OCI-LY1 (cell line): ENCODE data around the gene ANKRD13B.

Experiments
- H2AFZ ChIP-seq: fragments of 200-600 bp; sonication (generic), shearing (Covaris generic); 2 replicates; pipeline ENCODE4 v1.6.0; 2014; ENCODE audit warnings: antibody characterized with exemption, mild to moderate bottlenecking, low read length
- H3F3A ChIP-seq: fragments of 200-600 bp; sonication (generic), shearing (Covaris generic); 2 replicates; pipeline ENCODE4 v1.6.0; 2014; ENCODE audit warnings: mild to moderate bottlenecking, antibody characterized with exemption, low read length, moderate library complexity; ENCODE audit not compliant: insufficient read depth
- H3K27ac ChIP-seq: fragments of 200-600 bp; sonication (generic); 2 replicates; pipeline ENCODE4 v1.5.1; 2014; ENCODE audit warnings: low read length, mixed run types, mild to moderate bottlenecking, low read depth; ENCODE audit not compliant: poor library complexity, severe bottlenecking
- H3K27me3 ChIP-seq: fragments of 200-600 bp; sonication (generic); 2 replicates; pipeline ENCODE4 v1.6.0; 2014; ENCODE audit warnings: antibody characterized with exemption, mild to moderate bottlenecking, low read length, moderate library complexity; ENCODE audit not compliant: insufficient read depth
- H3K36me3 ChIP-seq: fragments of 200-600 bp; sonication (generic); 2 replicates; pipeline ENCODE4 v1.6.1; 2014; ENCODE audit warnings: mild to moderate bottlenecking, antibody characterized with exemption, low read length, moderate library complexity, mixed read lengths; ENCODE audit not compliant: insufficient read depth
- H3K4me1 ChIP-seq: fragments of 200-600 bp; sonication (generic); 2 replicates; pipeline ENCODE4 v1.5.1; 2014; ENCODE audit warnings: mild to moderate bottlenecking, low read length, moderate library complexity; ENCODE audit not compliant: insufficient read depth, severe bottlenecking
- H3K4me2 ChIP-seq: fragments of 200-600 bp; sonication (generic), shearing (Covaris generic); 2 replicates; pipeline ENCODE4 v1.6.1; 2014; ENCODE audit warnings: low read length
- H3K4me3 ChIP-seq: fragments of 200-600 bp; sonication (generic); 2 replicates; pipeline ENCODE4 v1.5.1; 2014; ENCODE audit warnings: low read length, low read depth, mild to moderate bottlenecking, mixed read lengths; ENCODE audit not compliant: poor library complexity, severe bottlenecking
- H3K79me2 ChIP-seq: fragments of 200-600 bp; shearing (Covaris generic); 2 replicates; pipeline ENCODE4 v1.6.1; 2016; ENCODE audit warnings: mixed run types, low read length, mixed read lengths; ENCODE audit not compliant: insufficient read depth
- H3K9ac ChIP-seq: fragments of 200-600 bp; sonication (generic), shearing (Covaris generic); 2 replicates; pipeline ENCODE4 v1.6.1; 2014; ENCODE audit warnings: mild to moderate bottlenecking, low read length, mixed read lengths
- H3K9me2 ChIP-seq: fragments of 200-600 bp; sonication (generic), shearing (Covaris generic); 2 replicates; pipeline ENCODE4 v1.6.1; 2014; ENCODE audit warnings: low read depth, mild to moderate bottlenecking, low read length, mixed read lengths
- H3K9me3 ChIP-seq: fragments of 200-600 bp; shearing (Covaris generic); 2 replicates; pipeline ENCODE4 v1.6.1; 2014; ENCODE audit warnings: low read length, mixed read lengths
- H4K20me1 ChIP-seq: fragments of 200-600 bp; sonication (generic), shearing (Covaris generic); 2 replicates; pipeline ENCODE4 v1.6.0; 2016; ENCODE audit warnings: mild to moderate bottlenecking, low read length; ENCODE audit not compliant: insufficient read depth
- EZH2 ChIP-seq: fragments of 200-600 bp; sonication (generic), shearing (Covaris generic); IDR thresholded peaks from 2 replicates; pipeline ENCODE4 v1.8.0; 2017; ENCODE audit warnings: borderline replicate concordance, mixed run types, mild to moderate bottlenecking, antibody characterized with exemption, low read length, moderate library complexity, mixed read lengths
- TF ChIP-seq, protein P1 (sequence below): fragments of 200-600 bp; sonication (generic), shearing (Covaris generic); IDR thresholded peaks from 2 replicates; pipeline ENCODE4 v1.5.1; 2017; ENCODE audit warnings: mild to moderate bottlenecking, antibody characterized with exemption, low read length, moderate library complexity, mixed read lengths

Gene ANKRD13B

DNA sequence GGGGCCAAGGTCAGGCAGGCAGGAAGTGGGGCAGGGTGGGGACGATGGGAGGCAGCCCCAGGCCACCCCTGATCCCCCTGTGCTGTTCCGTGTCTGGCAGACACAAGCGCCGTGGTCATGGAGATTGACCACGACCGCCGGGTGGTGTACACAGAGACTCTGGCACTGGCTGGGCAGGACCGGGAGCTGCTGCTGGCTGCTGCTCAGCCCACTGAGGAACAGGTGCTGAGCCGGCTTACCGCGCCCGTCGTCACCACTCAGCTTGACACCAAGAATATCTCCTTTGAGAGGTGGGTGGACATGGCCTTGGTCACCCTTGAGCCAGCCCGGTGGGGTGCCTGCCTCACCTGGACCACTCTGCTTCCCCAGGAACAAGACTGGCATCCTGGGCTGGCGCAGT lies 16.1 kb downstream of the ANKRD13B start:
- Histone ChIP-seq H3K27me3 (no peaks in the 10 kb centered on the region; the same call in 1 of the 2 replicates), H3K4me3 (no peak overlapping the region), H3K9ac (no peak overlapping the region), H3F3A (no peaks in the 10 kb centered on the region), H3K4me1 (peaks cover 36% of the 10 kb centered on the region), H4K20me1 (no peaks in the 10 kb centered on the region), H2AFZ (no peak overlapping the region), H3K9me3 (no peaks in the 10 kb centered on the region), H3K9me2 (no peaks in the 10 kb centered on the region), H3K27ac (no peak overlapping the region), H3K4me2 (peak overlapping the region; percentile 42), H3K36me3 (no peaks in the 10 kb centered on the region), H3K79me2 (no peaks in the 10 kb centered on the region)
- TF ChIP-seq EZH2, result no peak
- TF ChIP-seq, protein P1, sequence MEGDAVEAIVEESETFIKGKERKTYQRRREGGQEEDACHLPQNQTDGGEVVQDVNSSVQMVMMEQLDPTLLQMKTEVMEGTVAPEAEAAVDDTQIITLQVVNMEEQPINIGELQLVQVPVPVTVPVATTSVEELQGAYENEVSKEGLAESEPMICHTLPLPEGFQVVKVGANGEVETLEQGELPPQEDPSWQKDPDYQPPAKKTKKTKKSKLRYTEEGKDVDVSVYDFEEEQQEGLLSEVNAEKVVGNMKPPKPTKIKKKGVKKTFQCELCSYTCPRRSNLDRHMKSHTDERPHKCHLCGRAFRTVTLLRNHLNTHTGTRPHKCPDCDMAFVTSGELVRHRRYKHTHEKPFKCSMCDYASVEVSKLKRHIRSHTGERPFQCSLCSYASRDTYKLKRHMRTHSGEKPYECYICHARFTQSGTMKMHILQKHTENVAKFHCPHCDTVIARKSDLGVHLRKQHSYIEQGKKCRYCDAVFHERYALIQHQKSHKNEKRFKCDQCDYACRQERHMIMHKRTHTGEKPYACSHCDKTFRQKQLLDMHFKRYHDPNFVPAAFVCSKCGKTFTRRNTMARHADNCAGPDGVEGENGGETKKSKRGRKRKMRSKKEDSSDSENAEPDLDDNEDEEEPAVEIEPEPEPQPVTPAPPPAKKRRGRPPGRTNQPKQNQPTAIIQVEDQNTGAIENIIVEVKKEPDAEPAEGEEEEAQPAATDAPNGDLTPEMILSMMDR, result no peak

DNA sequence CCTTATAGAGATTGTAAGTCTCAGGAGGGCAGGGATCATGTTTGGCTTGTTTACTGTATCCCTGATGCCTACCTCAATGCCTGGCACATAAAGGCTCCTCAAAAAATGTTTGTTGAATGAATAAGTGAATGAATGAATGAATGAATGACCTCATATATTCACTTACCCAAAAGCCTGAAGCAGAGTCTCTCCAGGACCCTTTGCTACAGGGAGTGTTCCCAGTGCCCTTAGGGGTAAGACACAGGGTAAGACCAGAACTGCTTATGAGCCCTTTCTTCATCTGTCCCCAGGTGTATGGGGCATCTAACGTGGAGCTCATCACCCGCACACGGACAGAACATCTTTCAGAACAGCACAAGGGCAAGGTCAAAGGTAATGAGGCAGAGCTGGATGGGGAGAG lies 17.5 kb downstream of the ANKRD13B start:
- Histone ChIP-seq H3K27me3 (no peaks in the 10 kb centered on the region; the same call in 1 of the 2 replicates), H4K20me1 (no peaks in the 10 kb centered on the region), H3K4me1 (peaks cover 48% of the 10 kb centered on the region), H3K9me3 (no peaks in the 10 kb centered on the region), H3K9ac (no peak overlapping the region), H3K4me2 (no peak overlapping the region), H3K4me3 (no peak overlapping the region), H3F3A (no peaks in the 10 kb centered on the region), H3K79me2 (no peaks in the 10 kb centered on the region), H3K9me2 (no peaks in the 10 kb centered on the region), H3K27ac (no peak overlapping the region), H3K36me3 (no peaks in the 10 kb centered on the region), H2AFZ (no peak overlapping the region)
- TF ChIP-seq EZH2, result no peak
- TF ChIP-seq, protein P1, result no peak

DNA sequence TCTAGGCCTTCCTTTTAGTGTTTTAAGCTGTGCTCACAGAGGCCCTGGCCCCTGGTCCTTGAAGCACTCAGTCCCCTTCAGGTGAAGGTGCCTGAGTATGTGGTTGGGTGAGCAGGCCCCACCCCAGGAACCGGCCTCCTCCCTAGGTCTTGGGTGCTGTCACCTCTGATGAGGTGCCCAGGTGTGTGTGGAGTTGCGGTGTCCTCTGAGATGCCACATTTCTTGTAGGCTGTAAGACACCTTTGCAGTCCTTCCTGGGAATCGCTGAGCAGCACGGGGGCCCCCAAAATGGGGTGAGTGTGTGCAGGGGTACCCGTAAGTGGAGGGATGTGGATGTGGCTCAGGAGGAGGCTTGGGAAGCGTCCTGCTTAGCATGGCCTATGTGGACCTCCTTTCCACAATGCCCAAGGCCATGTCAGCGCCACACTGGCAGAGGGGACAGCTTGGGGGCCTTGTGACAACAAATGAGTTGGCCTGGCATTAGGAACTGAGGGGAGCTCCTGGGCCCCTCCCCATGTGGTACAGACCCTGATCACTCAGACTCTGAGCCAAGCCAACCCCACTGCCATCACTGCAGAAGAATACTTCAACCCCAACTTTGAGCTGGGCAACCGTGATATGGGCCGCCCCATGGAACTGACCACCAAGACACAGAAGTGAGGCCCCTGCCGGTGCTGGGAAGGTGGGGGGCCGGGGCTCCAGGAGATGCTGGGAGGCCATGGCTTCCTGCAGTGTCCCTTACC lies 18.6 kb downstream of the ANKRD13B start:
- no peak overlapping the region for H3K27ac ChIP-seq
- no peaks in the 10 kb centered on the region for H3K9me2 ChIP-seq
- H3K36me3 ChIP-seq, result no peaks in the 10 kb centered on the region
- no peaks in the 10 kb centered on the region for H3K9me3 ChIP-seq
- peaks cover 58% of the 10 kb centered on the region for H3K4me1 ChIP-seq
- H3K79me2 ChIP-seq, result no peaks in the 10 kb centered on the region
- H2AFZ ChIP-seq, result no peak overlapping the region
- TF ChIP-seq EZH2, result no peak
- TF ChIP-seq, protein P1, result no peak
- no peak overlapping the region for H3K9ac ChIP-seq
- H3F3A ChIP-seq, result no peaks in the 10 kb centered on the region
- H4K20me1 ChIP-seq, result no peaks in the 10 kb centered on the region
- no peak overlapping the region for H3K4me3 ChIP-seq
- no peak overlapping the region for H3K4me2 ChIP-seq
- peaks cover 3% of the 10 kb centered on the region; the same call in 1 of the 2 replicates for H3K27me3 ChIP-seq
